Activated T-helper 17 cell treated with anti-CD3 and anti-CD28 coated beads, Interleukin-2, amount 50 U/mL, for 72 hours (primary cell): Measurements from ENCODE around the gene CASP6. TPM values are rescaled to one million over a fixed set of nuclear protein-coding genes. Genes with fewer than 3 reads are reported as not detected.
"Not testable (repeated sequence)": the region's sequence is repeated elsewhere in the genome, so short reads cannot be mapped to it uniquely, and the experiment has no call there.

Source experiments
- ATAC-seq: fragments of 150-1000 bp; cut with Tn5 transposase; replicated peaks from 2 replicates; pipeline ENCODE4 v1.10.0; 2021; ENCODE audit warnings: mild to moderate bottlenecking, moderate library complexity
- H3K27ac Mint-ChIP-seq: one replicate; pipeline ENCODE4 v1.8.0; 2022; ENCODE audit warnings: mixed read lengths
- H3K27me3 Mint-ChIP-seq: one replicate; pipeline ENCODE4 v1.8.0; 2022; ENCODE audit warnings: mixed read lengths
- H3K36me3 Mint-ChIP-seq: one replicate; pipeline ENCODE4 v1.8.0; 2022; ENCODE audit warnings: low read depth, mild to moderate bottlenecking, mixed read lengths
- H3K4me1 Mint-ChIP-seq: one replicate; pipeline ENCODE4 v1.8.0; 2022; ENCODE audit warnings: mixed read lengths
- H3K4me3 Mint-ChIP-seq: one replicate; pipeline ENCODE4 v1.8.0; 2022; ENCODE audit warnings: mild to moderate bottlenecking, mixed read lengths
- H3K9me3 Mint-ChIP-seq: one replicate; pipeline ENCODE4 v1.8.0; 2022; ENCODE audit warnings: mixed read lengths
- total RNA-seq, 2 donors: library from RNA; stranded (reverse); gene quantifications; one replicate each; pipeline ENCODE4 v1.2.3, GENCODE V29; 2022

The CASP6 gene
- total RNA-seq, 2 donors from 2014 or later: 21.6 to 30.0 TPM

GRCh38 chr4:109699553-109700225, 3.6 kb downstream of the CASP6 start:
- Mint-ChIP-seq H3K4me1 (peaks cover 20% of the 10 kb centered on the region), H3K27ac (peak overlapping the region; percentile 25), H3K36me3 (peaks cover 48% of the 10 kb centered on the region), H3K4me3 (no peak overlapping the region), H3K9me3 (no peaks in the 10 kb centered on the region), H3K27me3 (no peaks in the 10 kb centered on the region)
- ATAC-seq: no peak

GRCh38 chr4:109698656-109699055, 4.6 kb downstream of the CASP6 start:
- ATAC-seq: no peak
- peak overlapping the region; percentile 25 for H3K27ac Mint-ChIP-seq
- H3K4me3 Mint-ChIP-seq: no peak overlapping the region
- H3K9me3 Mint-ChIP-seq: no peaks in the 10 kb centered on the region
- peaks cover 58% of the 10 kb centered on the region for H3K36me3 Mint-ChIP-seq
- H3K27me3 Mint-ChIP-seq: no peaks in the 10 kb centered on the region
- peaks cover 17% of the 10 kb centered on the region for H3K4me1 Mint-ChIP-seq

GRCh38 chr4:109691411-109691920, 11.8 kb downstream of the CASP6 start:
- peak overlapping the region; percentile 58 for H3K27ac Mint-ChIP-seq
- H3K4me3 Mint-ChIP-seq: peak overlapping the region; percentile 42
- ATAC-seq: peak; percentile 87
- H3K27me3 Mint-ChIP-seq: no peaks in the 10 kb centered on the region
- peaks cover 86% of the 10 kb centered on the region for H3K36me3 Mint-ChIP-seq
- peaks cover 24% of the 10 kb centered on the region for H3K4me1 Mint-ChIP-seq
- H3K9me3 Mint-ChIP-seq: no peaks in the 10 kb centered on the region

- H3K9me3 Mint-ChIP-seq: no peaks in the 10 kb centered on the region
- peaks cover 24% of the 10 kb centered on the region for H3K4me1 Mint-ChIP-seq
- peaks cover 86% of the 10 kb centered on the region for H3K36me3 Mint-ChIP-seq
- H3K27me3 Mint-ChIP-seq: no peaks in the 10 kb centered on the region
- peak; percentile 66 for ATAC-seq
- peak overlapping the region; percentile 42 for H3K4me3 Mint-ChIP-seq
- H3K27ac Mint-ChIP-seq: peak overlapping the region; percentile 58
Measured at GRCh38 chr4:109690690-109691410, 12.4 kb downstream of the CASP6 start.

- peak overlapping the region; percentile 9 for H3K27ac Mint-ChIP-seq
- H3K9me3 Mint-ChIP-seq: no peaks in the 10 kb centered on the region
- no peak overlapping the region for H3K4me3 Mint-ChIP-seq
- ATAC-seq: no peak
- peaks cover 78% of the 10 kb centered on the region for H3K36me3 Mint-ChIP-seq
- no peaks in the 10 kb centered on the region for H3K27me3 Mint-ChIP-seq
- H3K4me1 Mint-ChIP-seq: peaks cover 26% of the 10 kb centered on the region
Measured at GRCh38 chr4:109684727-109685126, 18.5 kb downstream of the CASP6 start.

- peaks cover 26% of the 10 kb centered on the region for H3K4me1 Mint-ChIP-seq
- H3K27me3 Mint-ChIP-seq: no peaks in the 10 kb centered on the region
- peaks cover 70% of the 10 kb centered on the region for H3K36me3 Mint-ChIP-seq
- H3K4me3 Mint-ChIP-seq: no peak overlapping the region
- H3K9me3 Mint-ChIP-seq: no peaks in the 10 kb centered on the region
- ATAC-seq: peak; percentile 42
- H3K27ac Mint-ChIP-seq: peak overlapping the region; percentile 82
Measured at GRCh38 chr4:109683621-109684253, 19.5 kb downstream of the CASP6 start.

- Mint-ChIP-seq H3K4me1 (peaks cover 26% of the 10 kb centered on the region), H3K9me3 (no peaks in the 10 kb centered on the region), H3K27me3 (no peaks in the 10 kb centered on the region), H3K36me3 (peaks cover 65% of the 10 kb centered on the region), H3K27ac (peak overlapping the region; percentile 82), H3K4me3 (no peak overlapping the region)
- no peak for ATAC-seq
Measured at GRCh38 chr4:109682875-109683274, 20.4 kb downstream of the CASP6 start.

GRCh38 chr4:109678925-109679324, 24.3 kb downstream of the CASP6 start:
- Mint-ChIP-seq H3K27ac (peak overlapping the region; percentile 33), H3K4me1 (peaks cover 37% of the 10 kb centered on the region), H3K36me3 (peaks cover 37% of the 10 kb centered on the region)
- ATAC-seq, H3K27me3 Mint-ChIP-seq, H3K9me3 Mint-ChIP-seq, H3K4me3 Mint-ChIP-seq: not testable (repeated sequence)

GRCh38 chr4:109678472-109678871, 24.8 kb downstream of the CASP6 start:
- not testable (repeated sequence) for H3K9me3 Mint-ChIP-seq, H3K4me3 Mint-ChIP-seq, H3K27ac Mint-ChIP-seq, H3K27me3 Mint-ChIP-seq, ATAC-seq
- Mint-ChIP-seq H3K36me3 (peaks cover 37% of the 10 kb centered on the region), H3K4me1 (peaks cover 34% of the 10 kb centered on the region)

GRCh38 chr4:109676886-109677285, 26.4 kb downstream of the CASP6 start:
- no peak for ATAC-seq
- no peaks in the 10 kb centered on the region for H3K27me3 Mint-ChIP-seq
- peaks cover 21% of the 10 kb centered on the region for H3K36me3 Mint-ChIP-seq

GRCh38 chr4:109675843-109676242, 27.4 kb downstream of the CASP6 start:
- no peak for ATAC-seq
- H3K27ac Mint-ChIP-seq: peak overlapping the region; percentile 24
- peaks cover 21% of the 10 kb centered on the region for H3K36me3 Mint-ChIP-seq

More at GRCh38 chr4:109676886-109677285, 26.4 kb downstream of the CASP6 start:
- Mint-ChIP-seq H3K4me3 (no peak overlapping the region), H3K9me3 (no peaks in the 10 kb centered on the region), H3K27ac (peak overlapping the region; percentile 45), H3K4me1 (peaks cover 18% of the 10 kb centered on the region)

GRCh38 chr4:109675181-109675580, 28.1 kb downstream of the CASP6 start:
- Mint-ChIP-seq H3K36me3 (peaks cover 21% of the 10 kb centered on the region), H3K9me3 (no peaks in the 10 kb centered on the region), H3K27me3 (no peaks in the 10 kb centered on the region), H3K4me1 (peaks cover 19% of the 10 kb centered on the region), H3K4me3 (no peak overlapping the region), H3K27ac (peak overlapping the region; percentile 8)
- ATAC-seq: peak; percentile 49

More at GRCh38 chr4:109675843-109676242, 27.4 kb downstream of the CASP6 start:
- H3K9me3 Mint-ChIP-seq: no peaks in the 10 kb centered on the region
- no peaks in the 10 kb centered on the region for H3K27me3 Mint-ChIP-seq
- no peak overlapping the region for H3K4me3 Mint-ChIP-seq
- peaks cover 19% of the 10 kb centered on the region for H3K4me1 Mint-ChIP-seq

GRCh38 chr4:109673303-109673702, 29.9 kb downstream of the CASP6 start:
- Mint-ChIP-seq H3K9me3 (no peaks in the 10 kb centered on the region), H3K27ac (no peak overlapping the region), H3K36me3 (peaks cover 26% of the 10 kb centered on the region), H3K4me3 (no peak overlapping the region), H3K4me1 (peaks cover 31% of the 10 kb centered on the region), H3K27me3 (no peaks in the 10 kb centered on the region)
- ATAC-seq: no peak

GRCh38 chr4:109672169-109672930, 30.9 kb downstream of the CASP6 start:
- peaks cover 34% of the 10 kb centered on the region for H3K4me1 Mint-ChIP-seq
- H3K27ac Mint-ChIP-seq: no peak overlapping the region
- H3K9me3 Mint-ChIP-seq: no peaks in the 10 kb centered on the region
- peaks cover 25% of the 10 kb centered on the region for H3K36me3 Mint-ChIP-seq
- no peaks in the 10 kb centered on the region for H3K27me3 Mint-ChIP-seq
- no peak for ATAC-seq
- no peak overlapping the region for H3K4me3 Mint-ChIP-seq
